SU-DHL-6 (cell line): ENCODE measurements around the gene SEPTIN1.

ENCODE experiments used
- H2AFZ ChIP-seq: fragments of 200-600 bp; sonication (generic); 2 replicates; pipeline ENCODE4 v1.6.1; 2014; ENCODE audit warnings: low read depth, mild to moderate bottlenecking, moderate library complexity, mixed read lengths, antibody characterized with exemption, low read length; ENCODE audit not compliant: severe bottlenecking
- H3F3A ChIP-seq: fragments of 200-600 bp; shearing (Covaris generic); 2 replicates; pipeline ENCODE4 v1.6.0; 2016; ENCODE audit warnings: antibody characterized with exemption, mild to moderate bottlenecking; ENCODE audit not compliant: insufficient read depth
- H3K27ac ChIP-seq: fragments of 200-600 bp; sonication (generic); 2 replicates; pipeline ENCODE4 v1.5.1; 2016; ENCODE audit warnings: low read depth, mild to moderate bottlenecking, low read length, moderate library complexity, mixed read lengths
- H3K27me3 ChIP-seq: fragments of 200-600 bp; sonication (generic), shearing (Covaris generic); 2 replicates; pipeline ENCODE4 v1.6.0; 2014; ENCODE audit warnings: mild to moderate bottlenecking, low read length
- H3K36me3 ChIP-seq: fragments of 200-600 bp; sonication (generic); 2 replicates; pipeline ENCODE4 v1.6.1; 2014; ENCODE audit warnings: mild to moderate bottlenecking, low read length, mixed read lengths
- H3K4me2 ChIP-seq: fragments of 300-600, 200-600 bp; shearing (Covaris generic), sonication (generic); 2 replicates; pipeline ENCODE4 v1.6.0; 2014; ENCODE audit warnings: low read length, low read depth, mild to moderate bottlenecking; ENCODE audit not compliant: poor library complexity, severe bottlenecking
- H3K4me3 ChIP-seq: fragments of 200-600 bp; sonication (generic); 2 replicates; pipeline ENCODE4 v1.5.1; 2014; ENCODE audit warnings: antibody characterized with exemption, low read length, mild to moderate bottlenecking, mixed read lengths; ENCODE audit not compliant: insufficient read depth, poor library complexity, severe bottlenecking
- H3K79me2 ChIP-seq: fragments of 200-600 bp; sonication (generic); 2 replicates; pipeline ENCODE4 v1.6.1; 2014; ENCODE audit warnings: mild to moderate bottlenecking, low read length, moderate library complexity; ENCODE audit not compliant: insufficient read depth
- H3K9ac ChIP-seq: fragments of 200-600 bp; sonication (generic); 2 replicates; pipeline ENCODE4 v1.7.0; 2014; ENCODE audit warnings: mild to moderate bottlenecking, low read length
- H3K9me2 ChIP-seq: fragments of 200-600 bp; sonication (generic); replicated peaks from 2 replicates; pipeline ENCODE4 v1.6.1; 2014; ENCODE audit warnings: low read length; ENCODE audit not compliant: insufficient read depth
- H3K9me3 ChIP-seq: fragments of 200-600 bp; sonication (generic); 2 replicates; pipeline ENCODE4 v1.6.1; 2014; ENCODE audit warnings: low read length, mixed read lengths; ENCODE audit not compliant: insufficient read depth
- H4K20me1 ChIP-seq: fragments of 200-600 bp; sonication (generic); 2 replicates; pipeline ENCODE4 v1.6.1; 2014; ENCODE audit warnings: low read depth, mild to moderate bottlenecking, antibody characterized with exemption, low read length, moderate library complexity, mixed read lengths
- EZH2phosphoT487 ChIP-seq: fragments of 200-600 bp; sonication (generic), shearing (Covaris generic); conservative IDR thresholded peaks from 2 replicates; pipeline ENCODE4 v1.6.1; 2018; ENCODE audit warnings: mild to moderate bottlenecking, antibody characterized with exemption, low read length, moderate library complexity, mixed read lengths
- TF ChIP-seq, protein P1 (sequence below): fragments of 200-600 bp; sonication (generic); IDR thresholded peaks from one replicate; pipeline ENCODE4 v1.5.1; 2017; ENCODE audit warnings: antibody characterized with exemption, mild to moderate bottlenecking, low read length, moderate library complexity; ENCODE audit not compliant: insufficient read depth, poor library complexity, severe bottlenecking

Gene SEPTIN1

DNA sequence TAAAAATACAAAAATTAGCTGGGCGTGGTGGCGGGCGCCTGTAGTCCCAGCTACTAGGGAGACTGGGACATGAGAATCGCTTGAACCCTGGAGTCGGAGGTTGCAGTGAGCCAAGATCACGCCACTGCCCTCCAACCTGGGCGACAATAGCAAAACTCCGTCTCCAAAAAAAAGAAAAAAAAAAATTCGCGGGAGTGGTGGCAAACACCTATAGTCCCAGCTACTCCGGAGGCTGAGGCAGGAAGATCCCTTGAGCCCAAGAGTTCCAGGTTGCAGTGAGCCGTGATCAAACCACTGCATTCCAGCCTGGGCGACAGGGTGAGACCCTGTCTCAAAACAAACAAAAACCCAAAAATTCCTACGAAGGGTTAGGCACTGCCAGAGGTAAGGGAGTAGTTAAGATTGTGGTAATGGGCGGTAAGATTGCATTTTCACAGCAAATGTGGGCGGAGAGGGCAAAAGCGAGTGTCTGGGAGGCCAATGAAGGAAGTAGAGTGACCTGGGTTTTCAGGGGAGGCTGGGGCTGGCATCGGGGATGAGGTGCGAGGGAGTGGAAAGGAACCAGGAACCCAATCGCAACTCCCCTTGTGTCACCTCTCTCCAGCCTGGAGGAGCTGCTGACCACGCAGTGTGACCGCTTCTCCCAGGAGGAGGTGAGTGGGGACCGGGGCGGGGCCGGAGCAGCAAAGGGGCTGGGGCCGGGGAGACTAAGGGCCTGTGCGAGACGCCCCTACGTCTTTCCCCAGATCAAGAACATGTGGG, 5.1 kb downstream of the SEPTIN1 start:
- H4K20me1 ChIP-seq = no peaks in the 10 kb centered on the region
- peaks cover 26% of the 10 kb centered on the region for H3F3A ChIP-seq
- peak overlapping the region; percentile 95 for H3K4me2 ChIP-seq
- no peaks in the 10 kb centered on the region for H3K9me2 ChIP-seq
- H3K79me2 ChIP-seq = peaks cover 13% of the 10 kb centered on the region
- H3K9ac ChIP-seq = peak overlapping the region; percentile 73
- peak overlapping the region; percentile 91 for H3K27ac ChIP-seq
- H3K9me3 ChIP-seq = no peaks in the 10 kb centered on the region
- no peaks in the 10 kb centered on the region for H3K36me3 ChIP-seq
- H3K4me3 ChIP-seq = peak overlapping the region; percentile 60
- peak overlapping the region; percentile 50 for H2AFZ ChIP-seq
- TF ChIP-seq EZH2phosphoT487 = no peak
- TF ChIP-seq, protein P1, sequence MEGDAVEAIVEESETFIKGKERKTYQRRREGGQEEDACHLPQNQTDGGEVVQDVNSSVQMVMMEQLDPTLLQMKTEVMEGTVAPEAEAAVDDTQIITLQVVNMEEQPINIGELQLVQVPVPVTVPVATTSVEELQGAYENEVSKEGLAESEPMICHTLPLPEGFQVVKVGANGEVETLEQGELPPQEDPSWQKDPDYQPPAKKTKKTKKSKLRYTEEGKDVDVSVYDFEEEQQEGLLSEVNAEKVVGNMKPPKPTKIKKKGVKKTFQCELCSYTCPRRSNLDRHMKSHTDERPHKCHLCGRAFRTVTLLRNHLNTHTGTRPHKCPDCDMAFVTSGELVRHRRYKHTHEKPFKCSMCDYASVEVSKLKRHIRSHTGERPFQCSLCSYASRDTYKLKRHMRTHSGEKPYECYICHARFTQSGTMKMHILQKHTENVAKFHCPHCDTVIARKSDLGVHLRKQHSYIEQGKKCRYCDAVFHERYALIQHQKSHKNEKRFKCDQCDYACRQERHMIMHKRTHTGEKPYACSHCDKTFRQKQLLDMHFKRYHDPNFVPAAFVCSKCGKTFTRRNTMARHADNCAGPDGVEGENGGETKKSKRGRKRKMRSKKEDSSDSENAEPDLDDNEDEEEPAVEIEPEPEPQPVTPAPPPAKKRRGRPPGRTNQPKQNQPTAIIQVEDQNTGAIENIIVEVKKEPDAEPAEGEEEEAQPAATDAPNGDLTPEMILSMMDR = no peak
- H3K27me3 ChIP-seq = no peaks in the 10 kb centered on the region

DNA sequence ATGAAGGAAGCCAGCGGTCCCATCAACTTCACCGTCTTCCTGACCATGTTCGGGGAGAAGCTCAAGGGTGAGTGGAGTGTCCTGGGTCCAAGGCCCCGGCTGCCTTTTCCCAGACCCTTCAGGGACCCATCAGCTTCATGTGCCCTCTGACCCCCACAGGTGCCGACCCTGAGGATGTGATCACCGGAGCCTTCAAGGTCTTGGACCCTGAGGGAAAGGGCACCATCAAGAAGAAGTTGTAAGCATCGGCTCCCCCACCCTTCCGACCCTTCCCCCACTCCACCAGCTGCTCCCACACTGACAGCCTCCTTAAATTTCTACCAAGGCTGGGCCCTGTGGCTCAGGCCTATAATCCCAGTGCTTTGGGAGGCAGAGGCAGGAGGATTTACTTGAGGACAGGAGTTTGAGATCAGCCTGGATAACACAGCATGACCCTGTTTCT, 5.9 kb downstream of the SEPTIN1 start:
- H3K9ac ChIP-seq = no peak overlapping the region
- no peak overlapping the region for H3K4me2 ChIP-seq
- H3K27ac ChIP-seq = no peak overlapping the region
- no peaks in the 10 kb centered on the region for H4K20me1 ChIP-seq
- H2AFZ ChIP-seq = no peak overlapping the region
- TF ChIP-seq EZH2phosphoT487 = no peak
- TF ChIP-seq, protein P1 = no peak
- H3F3A ChIP-seq = peaks cover 34% of the 10 kb centered on the region
- H3K9me2 ChIP-seq = no peaks in the 10 kb centered on the region
- H3K9me3 ChIP-seq = no peaks in the 10 kb centered on the region
- H3K79me2 ChIP-seq = peaks cover 5% of the 10 kb centered on the region
- no peaks in the 10 kb centered on the region for H3K36me3 ChIP-seq
- H3K4me3 ChIP-seq = no peak overlapping the region
- H3K27me3 ChIP-seq = no peaks in the 10 kb centered on the region

DNA sequence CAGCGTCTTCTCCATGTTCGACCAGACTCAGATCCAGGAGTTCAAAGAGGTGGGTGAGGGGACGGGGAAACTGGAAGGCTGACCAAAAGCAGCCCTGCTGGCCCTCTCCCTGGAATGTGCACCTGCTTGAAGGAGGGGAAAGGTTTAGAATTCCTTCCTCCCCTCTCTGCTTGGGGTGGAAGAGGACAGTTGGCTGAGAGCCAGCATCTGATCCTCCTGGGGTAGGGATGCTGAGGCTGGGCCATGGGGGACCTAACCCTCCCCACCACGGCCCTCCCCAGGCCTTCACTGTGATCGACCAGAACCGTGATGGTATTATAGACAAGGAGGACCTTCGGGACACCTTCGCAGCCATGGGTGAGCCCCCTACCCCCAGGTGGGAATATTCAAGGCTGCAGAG, 6.5 kb downstream of the SEPTIN1 start:
- Histone ChIP-seq H3K27me3 (no peaks in the 10 kb centered on the region), H3K36me3 (no peaks in the 10 kb centered on the region), H4K20me1 (no peaks in the 10 kb centered on the region), H3K79me2 (no peaks in the 10 kb centered on the region), H3K9me2 (no peaks in the 10 kb centered on the region), H3K9ac (no peak overlapping the region), H3K27ac (no peak overlapping the region), H3F3A (peaks cover 36% of the 10 kb centered on the region), H3K4me2 (no peak overlapping the region), H2AFZ (no peak overlapping the region), H3K4me3 (no peak overlapping the region), H3K9me3 (no peaks in the 10 kb centered on the region)
- no peak for TF ChIP-seq EZH2phosphoT487
- TF ChIP-seq, protein P1 = no peak
